NCI-H524 (cell line): ENCODE measurements around the gene ANKRD42.

ENCODE experiments used
- DNase-seq, 2 experiments: peaks; one replicate each; lab custom pipeline; 2025; lab: John Stamatoyannopoulos, UW

Gene ANKRD42

GRCh38 chr11:83193315-83194280 lies at the start of gene ANKRD42:
Gene ANKRD42, plus strand, starts transcription at chr11:83193712. Its CDS starts 959 bp downstream, at chr11:83194671.
- DNase-seq = peak; percentile 82 to 91

- DNase-seq = no peak
Measured at GRCh38 chr11:83147895-83148294, 45.6 kb upstream of the ANKRD42 start.

GRCh38 chr11:83150450-83150849 lies 43.1 kb upstream of the ANKRD42 start:
- no peak for DNase-seq

GRCh38 chr11:83151274-83151977 lies 42.1 kb upstream of the ANKRD42 start:
- DNase-seq = no peak

GRCh38 chr11:83152264-83152663 lies 41.2 kb upstream of the ANKRD42 start:
- DNase-seq = no peak

GRCh38 chr11:83153764-83154163 lies 39.7 kb upstream of the ANKRD42 start:
- DNase-seq = no peak

GRCh38 chr11:83156144-83156995 lies 37.1 kb upstream of the ANKRD42 start:
- DNase-seq = peak; percentile 99

- DNase-seq = no peak
Measured at GRCh38 chr11:83156996-83157593, 36.4 kb upstream of the ANKRD42 start, which contains the start of gene PCF11. Gene PCF11, plus strand, starts transcription at chr11:83157131. Its CDS starts 309 bp downstream, at chr11:83157440.

GRCh38 chr11:83157594-83158356 lies 35.7 kb upstream of the ANKRD42 start:
- peak; percentile 67 to 76 for DNase-seq

- DNase-seq = no peak
Measured at GRCh38 chr11:83158357-83158786, 35.1 kb upstream of the ANKRD42 start.

GRCh38 chr11:83158965-83159901 lies 34.3 kb upstream of the ANKRD42 start:
- no peak for DNase-seq

GRCh38 chr11:83159902-83160865 lies 33.3 kb upstream of the ANKRD42 start:
- no peak for DNase-seq

GRCh38 chr11:83161610-83162199 lies 31.8 kb upstream of the ANKRD42 start:
- DNase-seq = no peak

GRCh38 chr11:83162377-83162776 lies 31.1 kb upstream of the ANKRD42 start:
- no peak for DNase-seq

GRCh38 chr11:83166193-83166866 lies 27.2 kb upstream of the ANKRD42 start:
- DNase-seq = no peak

GRCh38 chr11:83168756-83169155 lies 24.8 kb upstream of the ANKRD42 start:
- DNase-seq = no peak

GRCh38 chr11:83170865-83171264 lies 22.6 kb upstream of the ANKRD42 start:
- no peak for DNase-seq
